Left colon (tissue), 2 donors: ENCODE measurements around the gene PARP3. TPM values are rescaled to one million over a fixed set of nuclear protein-coding genes. Genes with fewer than 3 reads are reported as not detected.
"Not testable (repeated sequence)": the region's sequence is repeated elsewhere in the genome, so short reads cannot be mapped to it uniquely, and the experiment has no call there.

Experiments
- ATAC-seq: fragments of 200-7000 bp; cut with Tn5 transposase; one replicate; pipeline ENCODE4 v1.9.1; 2020; ENCODE audit warnings: mild to moderate bottlenecking, moderate library complexity
- DNase-seq, 2 donors: peaks; one replicate each; pipeline ENCODE4 v3.0.0-alpha.2; 2020
- intact Hi-C, 2 donors: fragments of 100-400 bp; cut with DNase I in 1 of 2; cut with micrococcal nuclease in 1 of 2; formaldehyde crosslinking; loops; one replicate each; pipeline versions ENCODE4 v1.11.2 to v1.14.0; 2022; cut with DNase I, micrococcal nuclease
- long read RNA-seq: library from polyadenylated mRNA; unstranded; transcript quantifications from one replicate; pipeline ENCODE4 v2.0.0, GENCODE V29; 2021
- total RNA-seq, 2 donors: library from RNA; stranded (reverse); fragmentation: NEBNext Ultra II Directional; extraction: Animal tissue kit (Norgen Biotek cat#: 25700); gene quantifications; one replicate each; pipeline ENCODE4 v1.2.1, GENCODE V29; 2021
- donor health status: DM: no; HTN: no; CAD: no.
- donor health status: DM: yes; HTN: yes; CAD: no.

PARP3 gene
- total RNA-seq, result 10 to 100 TPM; 23.6 to 25.5 TPM
- long read RNA-seq, transcript PARP3-201 (11 exons, 2,336 nt), result major isoform, 5 of 30 reads
- long read RNA-seq, partial matches to known transcripts, result 11 of 30 reads
- long read RNA-seq, other reads (novel, unspliced or antisense), result 11 of 30 reads

GRCh38 chr3:51941798-51942602 is at the start of gene PARP3, which contains the start of gene RRP9:
Gene PARP3 (plus strand): TSS chr3:51942363. CDS start chr3:51943356, 993 bp downstream.
Gene RRP9 (minus strand): TSS chr3:51941904. CDS start chr3:51941867, 37 bp downstream.
- intact Hi-C loops, result no loop called here
- DNase-seq (peak; percentile 100), ATAC-seq (peak; percentile 87)

GRCh38 chr3:51894391-51894790 is 47.8 kb upstream of the PARP3 start:
- no peak for DNase-seq
- intact Hi-C loops, result no loop called here
- no peak for ATAC-seq

DNA sequence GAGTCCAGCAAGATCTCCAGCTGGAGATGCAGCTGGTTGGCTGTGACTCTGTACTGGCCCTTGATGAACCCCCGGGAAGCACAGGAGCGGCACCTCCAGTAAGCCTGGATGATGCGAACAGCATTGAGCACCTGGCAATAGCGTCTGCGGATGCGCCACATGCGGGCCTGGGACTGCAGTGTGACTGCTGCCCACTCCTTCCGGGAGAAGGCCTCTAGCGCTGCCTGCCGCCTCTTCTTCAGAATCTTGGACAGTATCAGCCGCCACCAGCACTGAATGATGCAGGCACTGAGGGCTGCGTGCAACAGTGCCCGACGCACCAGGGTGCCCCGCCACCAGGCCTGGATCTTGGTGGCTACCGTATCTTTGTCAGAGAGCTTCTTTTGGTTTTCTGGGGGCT is 47.2 kb upstream of the PARP3 start:
- DNase-seq (no peak), ATAC-seq (no peak)
- intact Hi-C loops, result no loop called here

- no peak for DNase-seq
- no peak for ATAC-seq
- intact Hi-C loops, result no loop called here
Observed at GRCh38 chr3:51896607-51897305, 45.4 kb upstream of the PARP3 start.

DNA sequence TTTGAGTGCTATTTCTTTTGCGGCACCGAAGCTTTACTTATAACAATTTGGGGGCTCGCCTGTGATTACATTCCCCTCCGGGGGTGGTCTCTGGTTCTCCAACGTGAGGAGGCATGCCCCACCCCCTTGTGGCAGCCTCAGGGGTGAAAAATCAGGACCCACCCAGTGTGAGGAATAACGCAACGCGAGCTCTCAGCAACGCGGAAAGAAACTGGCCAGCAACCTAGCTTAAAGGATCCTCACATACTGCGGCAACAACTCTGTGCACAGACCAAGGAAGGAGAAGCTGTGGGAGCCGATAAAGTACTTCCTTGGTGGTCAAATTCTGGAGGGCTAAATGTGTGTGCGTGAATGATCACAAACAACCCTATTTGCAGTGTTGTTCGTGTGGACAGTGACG is 44.8 kb upstream of the PARP3 start:
- no peak for ATAC-seq
- intact Hi-C loops, result no loop called here
- DNase-seq, result no peak

DNA sequence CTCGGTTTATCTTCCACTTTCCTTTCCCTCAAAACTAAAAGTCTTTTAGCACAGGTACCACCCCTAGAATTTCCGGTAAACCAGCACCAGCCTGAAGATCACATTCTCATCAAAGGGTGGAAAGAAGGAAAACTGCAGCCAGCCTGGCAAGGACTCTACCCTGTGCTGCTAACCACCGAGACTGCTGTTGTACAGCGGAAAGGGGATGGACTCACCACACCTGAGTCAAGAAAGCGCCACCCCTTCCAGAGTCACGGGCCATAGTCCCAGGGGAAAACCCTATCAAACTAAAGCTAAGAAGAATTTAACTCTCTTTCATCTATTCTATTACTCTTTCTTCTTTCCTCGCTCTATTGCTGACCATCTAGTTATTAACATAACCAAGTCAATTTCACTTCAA is 42.1 kb upstream of the PARP3 start:
- ATAC-seq, intact Hi-C loops, DNase-seq: not testable (repeated sequence)

GRCh38 chr3:51902361-51902760 is 39.8 kb upstream of the PARP3 start:
- DNase-seq (peak; percentile 14 to 44), ATAC-seq (peak; percentile 73)
- intact Hi-C loops, result not testable (repeated sequence)

DNA sequence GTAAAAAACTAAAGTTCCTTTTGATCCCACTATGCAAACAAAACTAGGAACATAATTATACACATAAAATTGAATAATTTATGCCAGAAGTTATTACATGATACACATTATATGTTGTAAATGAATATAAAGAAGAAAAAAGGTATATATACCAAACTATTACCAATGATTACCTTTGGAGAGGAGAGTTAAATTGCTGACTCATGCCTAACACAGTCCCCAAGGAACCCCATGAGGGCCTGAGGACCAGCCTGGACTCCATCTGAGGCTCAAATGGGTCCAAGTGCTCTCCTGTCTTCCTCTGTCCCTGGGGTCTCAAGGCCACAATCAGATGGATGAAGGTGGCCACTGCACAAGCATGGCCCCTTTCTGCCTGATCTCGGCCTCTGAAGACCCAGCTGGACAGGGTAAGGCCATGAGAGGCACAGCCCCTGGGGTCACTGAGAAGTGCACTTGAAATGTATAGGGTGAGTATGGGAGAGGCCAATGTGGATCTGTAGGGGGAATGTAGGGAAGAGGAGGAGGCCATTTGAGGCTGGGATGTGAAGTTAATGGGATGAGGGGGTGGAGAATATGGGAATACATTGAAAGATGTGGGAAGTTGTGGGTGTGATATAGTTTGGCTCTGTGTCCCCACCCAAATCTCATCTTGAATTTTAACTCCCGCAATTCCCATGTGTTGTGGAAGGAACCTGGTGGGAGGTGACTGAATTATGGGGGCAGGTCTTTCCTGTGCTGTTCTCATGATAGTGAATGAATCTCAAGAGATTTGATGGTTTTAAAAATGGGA is 37.9 kb upstream of the PARP3 start:
- no peak for DNase-seq
- intact Hi-C loops, result no loop called here
- no peak for ATAC-seq

- DNase-seq, result no peak
- intact Hi-C loops, result no loop called here
- no peak for ATAC-seq
Observed at GRCh38 chr3:51908026-51908425, 34.1 kb upstream of the PARP3 start.

DNA sequence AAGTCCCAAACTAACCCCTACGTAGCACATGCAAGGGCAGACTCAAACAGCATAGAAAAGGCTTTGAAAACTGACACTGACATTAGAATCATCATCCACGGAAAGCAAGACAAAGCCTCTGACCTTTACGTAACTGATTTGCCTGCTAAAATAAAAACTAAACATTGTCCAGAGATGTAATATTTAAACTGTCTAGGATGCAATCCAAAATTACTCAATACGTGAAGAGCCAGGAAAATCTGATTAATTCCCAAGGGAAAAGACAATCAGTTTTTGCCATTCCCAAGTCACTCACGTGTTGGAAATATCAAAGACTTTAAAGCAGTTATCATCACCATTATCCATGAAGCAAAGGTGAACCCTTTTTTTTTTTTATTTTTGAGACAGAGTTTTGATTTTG is 25.7 kb upstream of the PARP3 start:
- no peak for ATAC-seq
- intact Hi-C loops, result no loop called here

DNA sequence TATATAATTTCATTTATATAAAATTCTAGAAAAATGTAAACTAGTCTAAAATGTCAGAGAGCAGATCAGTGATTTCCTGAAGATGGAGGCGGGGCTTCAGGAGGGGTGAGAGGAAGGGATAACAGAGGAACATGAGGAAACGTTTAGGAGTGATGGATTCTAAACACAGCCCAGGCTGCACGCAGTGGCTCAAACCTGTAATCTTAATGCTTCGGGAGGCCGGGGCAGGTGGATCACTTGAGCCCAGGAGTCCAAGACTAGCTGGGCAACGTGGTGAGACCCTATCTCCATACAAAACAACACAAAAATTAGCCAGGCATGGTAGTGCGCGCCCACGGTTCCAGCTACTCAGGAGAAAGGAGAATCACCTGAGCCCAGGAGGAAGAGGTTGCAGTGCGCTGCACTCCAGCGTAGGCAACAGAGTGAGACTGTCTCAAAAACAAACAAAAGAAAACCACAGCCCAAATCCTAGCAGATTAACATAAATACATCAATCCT is 21.0 kb upstream of the PARP3 start:
- DNase-seq, result no peak
- intact Hi-C loops, result no loop called here
- ATAC-seq, result no peak

More for the DNA sequence above, 25.7 kb upstream of the PARP3 start:
- DNase-seq, result no peak

GRCh38 chr3:51927061-51927977 is 14.8 kb upstream of the PARP3 start:
- ATAC-seq, result no peak
- intact Hi-C loops, result no loop called here
- no peak for DNase-seq

DNA sequence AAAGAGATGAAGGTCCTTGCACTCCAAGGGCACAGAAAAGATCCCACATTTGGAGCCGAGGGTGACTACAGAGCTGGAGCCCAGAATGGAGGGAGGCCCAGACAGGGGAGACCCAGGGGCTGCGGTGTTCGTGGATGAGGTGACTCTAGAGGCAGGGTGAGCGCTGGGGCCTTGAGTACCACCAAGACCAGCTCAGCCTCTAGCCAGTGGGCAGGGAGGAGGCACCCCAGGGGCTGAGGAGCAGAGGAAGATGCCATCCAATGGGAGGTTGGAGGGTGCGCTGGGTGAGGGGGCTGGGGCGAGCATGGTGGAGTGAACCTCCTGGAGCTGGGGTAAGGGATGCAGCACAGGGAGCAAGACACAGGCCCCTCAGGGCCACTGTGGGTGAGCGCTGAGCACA is 13.7 kb upstream of the PARP3 start:
- intact Hi-C loops, result no loop called here
- ATAC-seq (no peak), DNase-seq (no peak)

GRCh38 chr3:51928981-51929380 is 13.2 kb upstream of the PARP3 start:
- ATAC-seq, result not testable (repeated sequence)

GRCh38 chr3:51929420-51930003 is 12.7 kb upstream of the PARP3 start:
- intact Hi-C loops, result no loop called here
- DNase-seq (no peak), ATAC-seq (peak; percentile 58)

More at GRCh38 chr3:51928981-51929380, 13.2 kb upstream of the PARP3 start:
- DNase-seq, intact Hi-C loops: not testable (repeated sequence)

DNA sequence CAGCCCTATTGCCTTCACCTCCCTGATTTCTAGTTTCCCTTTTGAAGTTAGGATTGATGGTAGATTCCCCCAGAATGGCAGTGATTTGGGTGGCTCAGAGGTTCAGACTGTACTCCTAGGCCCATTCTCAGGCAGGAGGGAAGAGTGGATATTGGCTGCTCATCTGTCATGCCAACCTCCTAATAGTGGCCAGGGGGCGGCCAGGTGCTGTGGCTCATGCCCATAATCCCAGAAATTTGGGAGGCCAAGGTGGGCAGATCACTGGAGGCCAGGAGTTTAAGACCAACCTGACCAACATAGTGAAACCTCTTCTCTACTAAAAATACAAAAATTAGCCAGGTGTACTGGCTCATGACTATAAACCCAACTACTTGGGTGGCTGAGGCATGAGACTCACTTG is 11.7 kb upstream of the PARP3 start:
- intact Hi-C loops, result no loop called here
- DNase-seq, result no peak
- ATAC-seq, result no peak

- ATAC-seq, result no peak
- DNase-seq, result no peak
- intact Hi-C loops, result no loop called here
Observed at GRCh38 chr3:51931756-51932155, 10.4 kb upstream of the PARP3 start.
